HFFc6 (cell line): Measurements from ENCODE around the gene ZFP3. TPM values are rescaled to one million over a fixed set of nuclear protein-coding genes. Genes with fewer than 3 reads are reported as not detected.
"Not testable (repeated sequence)": the region's sequence is repeated elsewhere in the genome, so short reads cannot be mapped to it uniquely, and the experiment has no call there.

Experiments used
- DNase-seq: peaks from one replicate; pipeline ENCODE4 v3.0.0-alpha.2; 2018
- H3K27ac Mint-ChIP-seq: 2 replicates; pipeline ENCODE4 v1.8.0; 2020; ENCODE audit warnings: mild to moderate bottlenecking, mixed read lengths
- H3K27me3 Mint-ChIP-seq: 2 replicates; pipeline ENCODE4 v1.8.0; 2021; ENCODE audit warnings: mild to moderate bottlenecking, moderate library complexity, mixed read lengths; ENCODE audit not compliant: insufficient read depth
- H3K36me3 Mint-ChIP-seq: 2 replicates; pipeline ENCODE4 v1.8.0; 2021; ENCODE audit warnings: low read depth, mixed read lengths
- H3K4me1 Mint-ChIP-seq: 2 replicates; pipeline ENCODE4 v1.8.0; 2020; ENCODE audit warnings: low read depth, mixed read lengths
- H3K4me3 Mint-ChIP-seq: 2 replicates; pipeline ENCODE4 v1.8.0; 2020; ENCODE audit warnings: mild to moderate bottlenecking, moderate library complexity, mixed read lengths
- H3K9me3 Mint-ChIP-seq: 2 replicates; pipeline ENCODE4 v1.8.0; 2020; ENCODE audit warnings: mild to moderate bottlenecking, mixed read lengths
- total RNA-seq, 6 experiments: library from RNA; stranded (reverse); fragmentation: NEBNext Ultra II Directional; extraction: Animal tissue kit (Norgen Biotek cat#: 25700); gene quantifications; 2 replicates in 1 of 6; 3 replicates in 5 of 6; pipeline ENCODE4 v1.2.3, GENCODE V29; 2021
- TF ChIP-seq, protein P1 (sequence below): fragments of 200-600 bp; sonication (generic); IDR thresholded peaks from 2 replicates; pipeline ENCODE4 v1.5.0; 2021; ENCODE audit warnings: antibody characterized with exemption, mild to moderate bottlenecking

ZFP3 gene
- total RNA-seq, 6 experiments from 2014 or later: 0.09 to 0.19 (median 0.13) TPM; not detected in 1

DNA sequence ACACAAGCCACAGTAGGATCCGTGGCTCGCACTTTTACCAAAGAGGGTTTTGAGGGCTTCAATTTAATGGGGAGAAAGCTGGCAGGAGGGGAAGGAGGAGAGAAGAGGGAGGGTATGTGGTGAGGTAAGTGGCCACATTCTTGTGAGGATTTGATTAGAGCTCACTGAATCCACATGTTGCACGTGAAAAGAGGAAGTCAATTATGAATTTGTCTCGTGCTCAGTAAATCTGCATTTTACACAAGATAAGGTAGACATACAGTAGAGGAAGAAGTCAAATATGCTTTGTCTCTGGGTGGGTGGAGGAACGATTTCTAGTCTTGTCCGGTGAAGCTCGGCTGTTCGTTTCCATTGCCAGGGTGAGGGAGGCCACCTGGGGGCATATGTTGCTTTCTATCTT lies 32.5 kb downstream of the ZFP3 start:
- peaks cover 3% of the 10 kb centered on the region; the same call in 1 of the 2 replicates for H3K27me3 Mint-ChIP-seq
- peak overlapping the region; percentile 27 for H3K27ac Mint-ChIP-seq
- H3K4me1 Mint-ChIP-seq: peaks cover 17% of the 10 kb centered on the region
- H3K9me3 Mint-ChIP-seq: peaks cover 40% of the 10 kb centered on the region
- peaks cover 63% of the 10 kb centered on the region for H3K36me3 Mint-ChIP-seq
- TF ChIP-seq, protein P1, sequence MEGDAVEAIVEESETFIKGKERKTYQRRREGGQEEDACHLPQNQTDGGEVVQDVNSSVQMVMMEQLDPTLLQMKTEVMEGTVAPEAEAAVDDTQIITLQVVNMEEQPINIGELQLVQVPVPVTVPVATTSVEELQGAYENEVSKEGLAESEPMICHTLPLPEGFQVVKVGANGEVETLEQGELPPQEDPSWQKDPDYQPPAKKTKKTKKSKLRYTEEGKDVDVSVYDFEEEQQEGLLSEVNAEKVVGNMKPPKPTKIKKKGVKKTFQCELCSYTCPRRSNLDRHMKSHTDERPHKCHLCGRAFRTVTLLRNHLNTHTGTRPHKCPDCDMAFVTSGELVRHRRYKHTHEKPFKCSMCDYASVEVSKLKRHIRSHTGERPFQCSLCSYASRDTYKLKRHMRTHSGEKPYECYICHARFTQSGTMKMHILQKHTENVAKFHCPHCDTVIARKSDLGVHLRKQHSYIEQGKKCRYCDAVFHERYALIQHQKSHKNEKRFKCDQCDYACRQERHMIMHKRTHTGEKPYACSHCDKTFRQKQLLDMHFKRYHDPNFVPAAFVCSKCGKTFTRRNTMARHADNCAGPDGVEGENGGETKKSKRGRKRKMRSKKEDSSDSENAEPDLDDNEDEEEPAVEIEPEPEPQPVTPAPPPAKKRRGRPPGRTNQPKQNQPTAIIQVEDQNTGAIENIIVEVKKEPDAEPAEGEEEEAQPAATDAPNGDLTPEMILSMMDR: no peak
- peak overlapping the region; percentile 87 for H3K4me3 Mint-ChIP-seq
- no peak for DNase-seq

DNA sequence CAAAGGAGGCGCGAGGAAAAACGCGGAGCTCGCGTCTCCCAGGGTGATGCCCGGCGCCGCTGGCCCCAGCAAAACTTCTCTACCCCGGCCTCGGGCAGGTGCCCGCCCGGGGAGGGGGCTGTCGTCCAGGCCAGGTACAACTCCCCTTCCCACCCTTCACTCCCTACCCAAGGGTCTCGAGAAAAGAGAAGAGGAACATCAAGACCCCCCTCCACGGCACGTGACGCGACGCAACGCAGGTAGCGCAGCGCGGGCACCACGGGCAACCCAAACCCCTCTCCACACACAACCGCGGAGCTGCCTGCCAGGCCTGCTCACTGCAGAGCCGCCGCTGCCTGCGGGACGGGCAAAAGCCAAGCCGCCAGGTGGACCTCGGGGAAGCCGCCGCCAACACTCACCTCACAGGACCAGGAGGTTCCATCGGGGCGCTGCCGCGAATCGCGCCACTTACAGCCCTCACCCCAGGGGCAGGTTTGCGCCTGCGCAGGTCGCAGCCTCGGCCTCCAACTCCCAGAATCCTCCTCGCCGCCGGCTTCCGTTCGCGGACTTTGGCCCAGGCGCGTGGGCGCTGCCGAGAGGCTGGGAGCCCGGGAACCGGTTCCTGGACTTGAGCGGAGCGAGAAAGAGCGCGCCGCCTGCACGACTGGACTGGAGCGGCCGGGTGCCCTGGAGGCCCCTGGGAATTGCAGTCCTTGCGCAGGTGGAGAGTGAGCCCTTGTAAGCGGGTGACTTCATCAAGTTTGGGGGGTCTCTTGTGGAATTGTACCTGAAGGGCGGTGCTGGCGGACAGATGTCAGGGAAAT lies 33.3 kb downstream of the ZFP3 start, which contains the start of gene ZNF232:
TSS of gene ZNF232 (minus strand) at position 477 of the 803 bp plus-strand sequence. CDS start at position 421, 56 bp downstream.
- Mint-ChIP-seq H3K36me3 (peaks cover 55% of the 10 kb centered on the region), H3K9me3 (peaks cover 32% of the 10 kb centered on the region), H3K27me3 (peaks cover 3% of the 10 kb centered on the region; the same call in 1 of the 2 replicates), H3K4me1 (peaks cover 17% of the 10 kb centered on the region), H3K27ac (peak within 1 kb of the TSS; percentile 73), H3K4me3 (peak within 1 kb of the TSS; percentile 87)
- peak; percentile 86 for DNase-seq
- TF ChIP-seq, protein P1: no peak; the same call in 1 of the 2 replicates

DNA sequence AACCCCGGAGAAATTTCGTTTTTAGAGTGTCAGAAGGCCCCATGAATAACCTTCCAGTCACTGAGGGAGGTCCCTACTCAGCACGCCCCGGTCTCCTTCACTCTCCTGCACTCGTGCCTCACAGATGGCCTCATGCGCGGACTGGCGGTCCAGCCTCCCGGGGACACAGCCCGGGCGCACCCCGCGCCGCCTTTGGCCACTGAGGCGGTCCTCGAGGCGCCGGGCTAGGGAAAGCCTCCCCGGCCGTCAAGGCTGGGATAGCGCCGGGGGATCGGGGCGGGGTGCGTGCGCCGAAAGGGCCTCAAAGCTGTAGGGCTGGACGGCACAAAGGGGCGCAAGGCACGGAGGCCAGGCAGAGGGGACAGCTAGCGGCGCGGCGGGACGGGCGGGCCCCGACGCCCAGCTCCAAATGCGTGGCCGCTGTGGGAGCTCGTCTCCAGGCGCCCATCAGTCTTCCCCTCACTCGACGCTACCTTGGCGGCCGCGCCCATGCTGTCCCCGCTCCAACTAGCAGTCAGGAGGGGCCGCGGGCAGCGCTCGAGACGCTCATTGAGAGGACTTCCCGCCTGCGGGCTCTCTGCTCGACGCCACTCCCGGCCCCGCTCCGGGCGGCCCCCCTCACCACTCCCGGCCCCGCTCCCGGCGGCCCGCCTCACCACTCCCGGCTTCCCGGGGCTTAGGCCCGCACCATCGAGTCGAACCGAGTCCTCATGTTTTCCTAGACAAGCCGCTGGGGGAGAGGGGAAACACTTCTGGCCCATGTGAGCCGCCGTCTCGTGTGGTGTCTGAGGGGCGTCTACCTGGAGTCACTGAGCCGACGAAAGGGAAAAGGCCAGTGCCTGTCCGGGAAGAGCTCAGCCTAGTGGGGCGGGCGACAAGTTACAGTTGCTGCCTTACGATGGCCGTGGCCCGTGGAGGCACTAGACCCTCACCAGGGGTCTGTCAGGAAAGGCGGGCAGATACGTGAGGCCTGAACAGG lies 37.7 kb downstream of the ZFP3 start, which contains the start of gene USP6:
TSS of gene USP6 (plus strand) at position 360 of the 979 bp plus-strand sequence. CDS start 14,336 bp downstream, outside the sequence.
- Mint-ChIP-seq H3K9me3 (peaks cover 6% of the 10 kb centered on the region), H3K36me3 (peaks cover 16% of the 10 kb centered on the region), H3K27me3 (peaks cover 12% of the 10 kb centered on the region), H3K4me1 (peaks cover 9% of the 10 kb centered on the region), H3K4me3 (no peak within 1 kb of the TSS), H3K27ac (no peak within 1 kb of the TSS)
- TF ChIP-seq, protein P1: no peak
- no peak for DNase-seq

DNA sequence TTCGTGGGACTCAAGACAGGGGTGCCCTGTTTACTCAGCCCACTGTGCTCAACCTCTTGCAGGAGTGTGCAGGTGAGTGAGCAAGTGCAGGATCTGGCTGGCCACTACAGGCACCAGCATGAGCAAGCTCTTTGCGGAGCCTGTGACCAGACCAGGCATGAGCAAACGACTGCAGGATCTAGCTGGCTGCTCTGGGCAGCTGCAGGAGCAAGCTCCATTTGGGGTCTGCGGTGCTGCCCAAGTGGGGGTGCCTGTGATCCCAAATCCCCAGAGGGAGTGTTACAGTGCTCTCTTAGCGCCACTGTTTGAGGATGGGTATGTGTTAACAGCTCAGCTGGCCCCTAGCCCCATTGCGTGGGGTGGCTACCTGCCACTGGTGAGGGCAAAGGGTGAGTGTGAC lies 40.0 kb downstream of the ZFP3 start:
- H3K27ac Mint-ChIP-seq: no peak overlapping the region
- no peak overlapping the region for H3K4me3 Mint-ChIP-seq
- TF ChIP-seq, protein P1: no peak
- H3K9me3 Mint-ChIP-seq: peaks cover 4% of the 10 kb centered on the region
- no peak for DNase-seq
- peaks cover 17% of the 10 kb centered on the region for H3K27me3 Mint-ChIP-seq
- H3K4me1 Mint-ChIP-seq: no peaks in the 10 kb centered on the region
- peaks cover 9% of the 10 kb centered on the region for H3K36me3 Mint-ChIP-seq

DNA sequence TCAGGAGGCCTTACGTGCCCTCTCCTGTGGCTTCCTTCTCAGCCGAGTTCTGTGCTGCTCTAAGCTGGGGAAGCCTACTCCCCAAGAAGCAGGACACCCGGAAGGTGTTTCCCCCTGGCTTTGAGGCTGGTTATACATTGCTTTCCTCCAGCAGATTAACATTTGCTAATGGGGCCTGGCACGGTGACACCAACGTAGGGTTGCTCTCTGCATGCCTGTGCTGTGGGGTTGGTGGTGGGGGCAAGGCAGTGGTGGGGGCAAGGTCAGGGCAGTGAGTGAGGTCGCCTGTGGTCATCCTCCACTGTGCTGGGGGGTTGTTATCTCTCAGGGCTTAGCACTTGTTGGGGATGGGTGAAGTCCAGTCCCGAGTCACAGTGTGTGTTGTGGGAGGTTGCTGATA lies 41.8 kb downstream of the ZFP3 start:
- H3K4me1 Mint-ChIP-seq: no peaks in the 10 kb centered on the region
- H3K9me3 Mint-ChIP-seq: peaks cover 4% of the 10 kb centered on the region
- no peak for DNase-seq
- no peaks in the 10 kb centered on the region for H3K36me3 Mint-ChIP-seq
- peaks cover 23% of the 10 kb centered on the region; the same call in 1 of the 2 replicates for H3K27me3 Mint-ChIP-seq
- H3K27ac Mint-ChIP-seq: no peak overlapping the region
- TF ChIP-seq, protein P1: no peak
- no peak overlapping the region for H3K4me3 Mint-ChIP-seq

DNA sequence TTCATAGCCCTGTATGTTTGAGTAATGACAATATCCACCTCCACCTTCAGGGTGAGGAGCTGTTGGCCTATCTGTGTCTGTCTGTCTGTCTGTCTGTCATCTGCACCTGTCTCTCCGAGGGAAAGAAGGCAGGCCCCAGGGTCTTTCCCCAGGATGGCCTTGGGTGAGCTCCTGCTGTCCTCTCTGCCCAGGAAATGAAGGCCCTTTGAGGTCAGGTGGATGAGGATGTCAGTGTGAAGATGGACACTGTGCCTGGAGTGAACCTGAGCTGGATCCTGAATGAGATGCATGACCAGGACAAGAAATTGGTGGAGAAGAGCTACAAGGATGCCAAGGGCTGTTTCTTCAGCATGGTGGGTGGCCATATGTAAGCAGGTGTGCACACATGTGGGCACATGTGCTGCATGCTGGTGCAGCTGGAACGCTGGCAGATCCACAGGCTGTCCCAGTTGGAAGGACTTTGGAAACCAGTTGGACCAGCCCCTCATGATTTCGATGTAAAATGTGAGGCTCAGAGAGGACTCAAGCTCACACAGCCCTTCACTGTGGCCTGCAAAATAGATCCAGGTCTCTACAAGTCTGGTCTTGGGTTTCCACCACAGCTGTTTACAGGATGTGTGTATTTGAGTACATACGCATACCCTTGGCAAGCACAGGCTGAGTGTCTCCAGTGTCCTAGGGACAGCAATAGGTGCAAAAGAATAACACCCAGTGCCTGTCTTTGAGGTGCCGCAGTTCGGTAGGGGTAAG lies 42.3 kb downstream of the ZFP3 start:
- not testable (repeated sequence) for H3K9me3 Mint-ChIP-seq, H3K4me1 Mint-ChIP-seq, H3K36me3 Mint-ChIP-seq, H3K27ac Mint-ChIP-seq, H3K4me3 Mint-ChIP-seq, DNase-seq
- H3K27me3 Mint-ChIP-seq: peaks cover 23% of the 10 kb centered on the region; the same call in 1 of the 2 replicates
